ENCODE results near the gene ZNF350. TPM values are rescaled to one million over a fixed set of nuclear protein-coding genes. Genes with fewer than 3 reads are reported as not detected.
"Not testable (repeated sequence)": the region's sequence is repeated elsewhere in the genome, so short reads cannot be mapped to it uniquely, and the experiment has no call there.

ZNF350 gene
- total RNA-seq, 4 donors from 2014 or later, result 7.2 to 16.7 (median 9.9) TPM

DNA sequence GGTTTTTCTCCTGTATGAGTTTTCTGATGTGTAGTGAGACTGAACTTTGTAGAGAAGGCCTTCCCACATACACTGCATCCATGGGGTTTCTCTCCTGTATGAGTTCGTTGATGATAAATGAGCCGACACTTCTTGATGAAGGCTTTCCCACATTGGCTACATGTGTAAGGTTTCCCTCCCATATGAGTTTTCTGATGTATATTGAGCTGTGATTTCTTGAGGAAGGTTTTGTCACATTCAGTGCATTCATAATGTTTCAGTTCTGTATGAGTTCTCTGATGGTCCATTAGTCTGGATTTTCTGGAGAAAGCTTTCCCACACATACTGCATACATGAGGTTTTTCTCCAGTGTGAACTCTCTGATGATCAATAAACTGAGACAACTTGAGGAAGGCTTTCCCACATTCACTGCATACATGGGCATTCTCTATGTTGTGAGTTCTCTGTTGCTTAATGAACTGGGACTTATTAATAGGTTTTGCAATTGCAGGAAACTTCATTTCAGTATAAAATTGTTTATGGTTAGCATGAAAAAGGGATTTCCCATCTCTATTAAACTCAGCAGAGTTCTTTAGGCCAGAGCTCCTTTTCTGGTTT lies 7.5 kb upstream of the ZNF350 start:
- Histone ChIP-seq H3K4me3 (no peak overlapping the region), H3K27ac (no peak overlapping the region), H3K9me3 (peaks cover 10 to 99% (median 58%) of the 10 kb centered on the region in 4 donors), H3K4me1 (no peaks in the 10 kb centered on the region), H3K36me3 (peaks cover 6 to 90% (median 41%) of the 10 kb centered on the region in 3 donors), H3K27me3 (no peaks in the 10 kb centered on the region)
- TF ChIP-seq EP300 (IDR thresholded peaks at IDR 0.05), result no peak
- TF ChIP-seq, protein P1, sequence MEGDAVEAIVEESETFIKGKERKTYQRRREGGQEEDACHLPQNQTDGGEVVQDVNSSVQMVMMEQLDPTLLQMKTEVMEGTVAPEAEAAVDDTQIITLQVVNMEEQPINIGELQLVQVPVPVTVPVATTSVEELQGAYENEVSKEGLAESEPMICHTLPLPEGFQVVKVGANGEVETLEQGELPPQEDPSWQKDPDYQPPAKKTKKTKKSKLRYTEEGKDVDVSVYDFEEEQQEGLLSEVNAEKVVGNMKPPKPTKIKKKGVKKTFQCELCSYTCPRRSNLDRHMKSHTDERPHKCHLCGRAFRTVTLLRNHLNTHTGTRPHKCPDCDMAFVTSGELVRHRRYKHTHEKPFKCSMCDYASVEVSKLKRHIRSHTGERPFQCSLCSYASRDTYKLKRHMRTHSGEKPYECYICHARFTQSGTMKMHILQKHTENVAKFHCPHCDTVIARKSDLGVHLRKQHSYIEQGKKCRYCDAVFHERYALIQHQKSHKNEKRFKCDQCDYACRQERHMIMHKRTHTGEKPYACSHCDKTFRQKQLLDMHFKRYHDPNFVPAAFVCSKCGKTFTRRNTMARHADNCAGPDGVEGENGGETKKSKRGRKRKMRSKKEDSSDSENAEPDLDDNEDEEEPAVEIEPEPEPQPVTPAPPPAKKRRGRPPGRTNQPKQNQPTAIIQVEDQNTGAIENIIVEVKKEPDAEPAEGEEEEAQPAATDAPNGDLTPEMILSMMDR (IDR thresholded peaks at IDR 0.05), result no peak
- no peak for TF ChIP-seq POLR2A (IDR thresholded peaks at IDR 0.05)
- 95 to 100% methylated on average over 2 of the region's 2 CpGs for WGBS, 2 donors
- DNase-seq (ENCODE audit: low spot score in 2 of 2), result no peak

DNA sequence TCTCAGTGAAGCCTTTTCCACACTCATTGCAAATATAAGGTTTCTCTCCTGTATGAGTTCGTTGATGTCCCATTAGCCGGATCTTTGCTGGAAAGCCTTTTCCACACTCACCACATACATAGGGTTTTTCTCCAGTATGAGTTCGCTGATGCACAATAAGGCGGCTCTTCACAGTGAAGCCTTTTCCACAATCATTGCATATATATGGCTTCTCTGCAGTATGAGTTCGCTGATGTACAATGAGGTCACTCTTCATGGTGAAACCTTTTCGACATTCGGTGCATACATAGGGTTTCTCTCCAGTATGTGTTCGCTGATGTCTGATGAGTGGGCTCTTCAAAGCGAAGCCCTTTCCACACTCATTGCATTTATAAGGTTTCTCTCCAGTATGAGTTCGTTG lies 6.8 kb upstream of the ZNF350 start:
- no peaks in the 10 kb centered on the region for H3K4me1 ChIP-seq
- TF ChIP-seq, protein P1 (IDR thresholded peaks at IDR 0.05), result no peak
- TF ChIP-seq POLR2A (IDR thresholded peaks at IDR 0.05), result no peak
- no peak for TF ChIP-seq EP300 (IDR thresholded peaks at IDR 0.05)
- H3K27ac ChIP-seq, result no peak overlapping the region
- H3K9me3 ChIP-seq, result peaks cover 10 to 99% (median 58%) of the 10 kb centered on the region in 4 donors
- 96 to 98% methylated on average over 10 of the region's 10 CpGs for WGBS, 2 donors
- no peak overlapping the region for H3K4me3 ChIP-seq
- DNase-seq (ENCODE audit: low spot score in 2 of 2), result no peak
- H3K36me3 ChIP-seq, result peaks cover 5 to 83% (median 35%) of the 10 kb centered on the region in 3 donors
- no peaks in the 10 kb centered on the region for H3K27me3 ChIP-seq

DNA sequence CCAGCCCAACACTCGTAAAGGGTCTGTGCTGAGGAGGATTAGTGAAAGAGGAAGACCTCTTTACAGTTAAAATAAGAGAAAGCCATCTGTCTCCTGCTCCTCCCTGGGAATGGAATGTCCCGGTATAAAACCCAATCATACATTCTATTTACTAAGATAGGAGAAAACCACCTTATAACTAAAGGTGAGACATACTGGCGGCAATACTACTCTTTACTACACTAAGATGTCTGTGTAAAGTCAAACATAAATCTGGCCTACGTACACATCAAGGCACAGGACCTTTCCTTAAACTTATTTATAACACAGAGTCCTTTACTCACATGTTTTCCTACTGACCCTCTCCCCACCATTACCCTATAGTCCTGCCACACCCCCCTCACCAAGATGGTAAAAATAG lies 3.3 kb downstream of the ZNF350 start:
- TF ChIP-seq POLR2A (IDR thresholded peaks at IDR 0.05) (no peak), EP300 (IDR thresholded peaks at IDR 0.05) (no peak)
- TF ChIP-seq, protein P1 (IDR thresholded peaks at IDR 0.05), result no peak
- Histone ChIP-seq H3K4me1 (peaks cover 0 to 13% (median 10%) of the 10 kb centered on the region in 4 donors), H3K27me3 (no peaks in the 10 kb centered on the region), H3K27ac (no peak overlapping the region), H3K4me3 (no peak overlapping the region), H3K36me3 (peaks cover 0 to 65% (median 0%) of the 10 kb centered on the region in 3 donors), H3K9me3 (peaks cover 0 to 79% (median 23%) of the 10 kb centered on the region in 4 donors)
- DNase-seq (ENCODE audit: low spot score in 2 of 2), result no peak
- WGBS, 2 donors, result 95 to 96% methylated on average over 4 of the region's 4 CpGs

DNA sequence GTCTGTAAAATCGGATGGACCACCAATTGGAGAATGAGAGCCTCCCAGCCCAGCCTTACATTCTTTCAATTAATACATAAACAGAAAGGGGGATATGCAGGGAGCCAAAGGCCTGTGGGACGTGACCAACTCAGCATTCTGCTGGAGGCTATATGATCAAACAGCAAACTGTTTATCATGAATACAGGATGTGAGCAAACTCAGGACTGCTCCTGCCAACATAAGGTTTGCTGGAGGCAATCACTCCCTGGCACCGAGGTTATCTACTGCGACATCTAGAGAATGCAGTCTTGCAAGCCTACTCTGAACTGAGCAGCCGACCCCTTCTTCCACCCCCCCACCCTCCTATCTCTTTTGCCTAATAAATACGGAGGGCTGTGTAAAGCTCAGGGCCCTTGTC lies 5.7 kb downstream of the ZNF350 start:
- not testable (repeated sequence) for H3K27me3 ChIP-seq; H3K4me3 ChIP-seq; DNase-seq (ENCODE audit: low spot score in 2 of 2); H3K27ac ChIP-seq
- peaks cover 0 to 13% (median 9%) of the 10 kb centered on the region in 4 donors for H3K4me1 ChIP-seq
- H3K36me3 ChIP-seq, result peaks cover 0 to 89% (median 0%) of the 10 kb centered on the region in 3 donors
- 94 to 97% methylated on average over 6 of the region's 6 CpGs for WGBS, 2 donors
- H3K9me3 ChIP-seq, result peaks cover 0 to 92% (median 35%) of the 10 kb centered on the region in 4 donors

DNA sequence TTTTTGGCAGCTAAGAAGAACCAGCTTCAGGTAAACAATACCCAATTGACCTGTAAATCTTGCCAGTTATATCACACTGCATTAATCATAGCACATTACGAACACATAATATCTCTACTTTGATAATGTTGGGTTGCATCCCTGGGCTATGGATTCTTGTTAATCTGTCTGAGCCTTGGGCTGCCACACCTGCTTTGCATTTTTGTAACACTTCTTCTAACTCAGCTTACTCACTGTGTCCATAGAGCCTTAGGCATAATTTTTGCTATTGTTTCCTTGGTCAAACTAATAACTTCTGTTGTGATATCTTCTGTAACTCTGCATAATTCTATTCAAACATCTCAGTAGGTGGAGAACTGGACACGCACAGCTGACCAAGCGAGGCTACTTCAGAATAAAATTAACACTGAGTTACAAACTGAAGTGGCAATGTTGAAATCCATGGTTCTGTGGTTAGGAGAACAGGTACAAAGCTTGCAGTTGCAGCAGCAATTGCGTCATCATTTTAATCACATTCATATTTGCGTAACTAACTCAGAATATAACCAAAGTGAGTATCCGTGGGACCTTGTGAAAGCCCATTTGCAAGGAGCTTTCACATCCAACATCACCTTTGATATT lies 6.4 kb downstream of the ZNF350 start:
- no peak overlapping the region for H3K27ac ChIP-seq
- H3K27me3 ChIP-seq, result no peaks in the 10 kb centered on the region
- WGBS, 2 donors, result 95 to 96% methylated on average over 6 of the region's 6 CpGs
- H3K4me3 ChIP-seq, result no peak overlapping the region
- H3K36me3 ChIP-seq, result peaks cover 0 to 96% (median 3%) of the 10 kb centered on the region in 3 donors
- no peak for DNase-seq (ENCODE audit: low spot score in 2 of 2)
- H3K9me3 ChIP-seq, result peaks cover 0 to 99% (median 38%) of the 10 kb centered on the region in 4 donors
- TF ChIP-seq POLR2A (IDR thresholded peaks at IDR 0.05), result no peak
- no peak for TF ChIP-seq EP300 (IDR thresholded peaks at IDR 0.05)
- TF ChIP-seq, protein P1 (IDR thresholded peaks at IDR 0.05), result no peak
- H3K4me1 ChIP-seq, result peaks cover 0 to 6% (median 2%) of the 10 kb centered on the region in 4 donors
